NCI-H1092 (cell line): ENCODE results near the gene ATP6V0C.
"Not testable (repeated sequence)": the region's sequence is repeated elsewhere in the genome, so short reads cannot be mapped to it uniquely, and the experiment has no call there.

Experiments used
- DNase-seq: peaks from one replicate; lab custom pipeline; 2025; lab: John Stamatoyannopoulos, UW

ATP6V0C gene

GRCh38 chr16:2550283-2550878 is 36.6 kb downstream of the ATP6V0C start:
- not testable (repeated sequence) for DNase-seq

GRCh38 chr16:2551420-2551889 is 37.7 kb downstream of the ATP6V0C start:
- not testable (repeated sequence) for DNase-seq

GRCh38 chr16:2554709-2555425 is 41.1 kb downstream of the ATP6V0C start:
- DNase-seq: not testable (repeated sequence)

- DNase-seq: not testable (repeated sequence)
These were observed 43.4 kb downstream of the ATP6V0C start for GRCh38 chr16:2557150-2557549.

- DNase-seq: not testable (repeated sequence)
These were observed 46.5 kb downstream of the ATP6V0C start for GRCh38 chr16:2560131-2560797.

GRCh38 chr16:2560798-2561133 is 47.0 kb downstream of the ATP6V0C start:
- not testable (repeated sequence) for DNase-seq

GRCh38 chr16:2567506-2567905 is 53.8 kb downstream of the ATP6V0C start:
- DNase-seq: not testable (repeated sequence)

- DNase-seq: not testable (repeated sequence)
These were observed 54.8 kb downstream of the ATP6V0C start for GRCh38 chr16:2568573-2568972.
